NCI-H187 treated with DMSO at 0.1 percent for 48 hours (cell line): ENCODE measurements around the gene IQCH.
A peak's percentile ranks its signal among the peaks of the same experiment; 100 is the strongest.

Experiments used
- DNase-seq: peaks from one replicate; lab custom pipeline; 2025; lab: John Stamatoyannopoulos, UW

IQCH gene

DNA sequence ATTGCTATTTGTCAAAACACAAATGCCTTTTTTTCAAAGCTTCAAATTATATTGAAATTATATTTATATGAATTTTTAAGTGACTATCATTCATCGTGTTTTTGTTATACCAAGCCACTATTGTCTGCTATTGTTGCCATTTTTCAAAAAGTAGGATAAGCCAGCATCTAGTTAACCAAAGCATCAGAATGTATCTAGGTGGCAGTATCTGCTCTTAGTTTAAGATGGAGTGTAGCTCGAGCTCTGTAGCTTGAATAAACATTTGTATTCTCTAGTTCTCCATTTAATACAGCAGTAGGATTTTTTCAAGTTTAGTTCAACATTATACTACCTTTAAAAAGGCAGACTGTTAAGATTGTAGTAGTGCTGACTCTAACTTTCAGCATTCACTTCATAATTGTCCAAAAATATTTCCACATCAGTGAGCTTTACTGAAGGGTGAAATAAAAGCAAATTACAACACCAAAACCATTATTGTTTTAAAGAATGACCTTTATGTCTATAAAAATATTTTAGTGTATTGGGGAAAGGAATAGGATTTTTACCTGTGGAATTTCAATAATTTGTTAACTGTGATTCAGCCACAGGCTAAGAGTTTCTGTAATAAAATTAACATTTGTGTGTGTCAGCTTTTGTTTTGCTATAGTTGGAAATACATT, 246.7 kb downstream of the IQCH start:
- DNase-seq = no peak

DNA sequence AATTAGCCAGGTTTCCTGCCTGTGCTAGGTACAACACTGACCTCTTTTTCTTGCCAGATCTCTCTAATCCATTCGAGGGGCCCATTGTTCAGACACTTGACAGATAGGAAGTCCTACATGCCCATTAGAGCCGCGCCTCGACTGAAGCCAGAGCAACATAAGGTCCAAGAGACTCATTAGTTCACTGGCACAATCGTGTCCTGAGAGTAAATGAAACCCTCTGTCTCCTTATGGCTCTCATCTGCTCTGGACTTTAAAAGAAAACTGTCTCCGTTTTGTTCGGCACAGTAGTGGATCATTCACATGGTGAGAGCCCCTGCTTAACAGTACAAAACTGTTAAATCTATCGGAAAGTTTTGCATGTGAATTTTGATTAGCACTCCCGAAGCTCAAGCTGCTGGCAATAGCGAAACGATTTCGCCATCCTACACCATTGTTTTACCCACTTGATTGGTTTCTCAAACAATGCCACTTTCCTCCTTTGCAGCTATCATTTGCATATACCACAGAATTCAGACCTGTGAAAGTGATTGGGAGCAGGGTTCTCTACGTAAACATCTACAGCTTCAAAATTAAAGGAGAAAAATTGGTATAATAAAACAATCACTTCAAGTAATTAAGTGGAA, 247.4 kb downstream of the IQCH start:
- DNase-seq = no peak

DNA sequence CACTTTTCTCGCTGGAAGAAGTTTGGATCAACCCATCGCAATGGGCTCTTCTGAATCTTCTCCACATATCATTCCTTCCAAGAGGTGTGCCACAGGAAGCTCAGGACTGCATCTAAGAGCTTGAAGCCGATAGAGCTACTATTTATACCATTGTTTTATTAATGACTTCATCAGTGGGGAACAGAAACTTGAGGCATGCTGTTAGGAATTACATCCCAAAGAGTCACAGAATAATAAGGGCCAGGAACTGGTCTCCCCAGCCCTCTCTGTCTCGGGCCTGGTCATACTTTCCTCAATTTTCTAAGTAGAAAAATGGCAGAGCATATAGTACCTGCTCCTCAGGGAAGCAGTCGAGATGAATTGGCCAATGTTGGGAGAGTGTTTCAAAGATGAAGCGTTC, 249.5 kb downstream of the IQCH start:
- DNase-seq = no peak

DNA sequence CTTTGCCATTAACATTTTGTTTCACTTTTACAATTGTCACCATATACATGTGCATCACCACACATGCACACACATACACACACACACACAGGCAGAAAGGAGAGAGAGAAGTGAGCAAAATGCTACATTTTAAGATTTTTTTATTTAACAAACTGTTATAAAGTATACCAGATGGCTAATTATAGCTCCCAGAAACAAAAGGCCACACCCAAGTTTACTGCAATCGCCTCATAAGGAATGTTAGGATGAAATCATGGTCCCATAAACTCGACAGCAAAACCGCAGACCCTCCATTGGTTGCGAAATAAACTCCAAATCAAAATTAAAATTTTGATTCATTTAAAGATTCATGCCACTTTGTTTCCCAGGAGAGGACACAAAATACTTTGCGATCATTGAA, 250.2 kb downstream of the IQCH start:
- DNase-seq = no peak

DNA sequence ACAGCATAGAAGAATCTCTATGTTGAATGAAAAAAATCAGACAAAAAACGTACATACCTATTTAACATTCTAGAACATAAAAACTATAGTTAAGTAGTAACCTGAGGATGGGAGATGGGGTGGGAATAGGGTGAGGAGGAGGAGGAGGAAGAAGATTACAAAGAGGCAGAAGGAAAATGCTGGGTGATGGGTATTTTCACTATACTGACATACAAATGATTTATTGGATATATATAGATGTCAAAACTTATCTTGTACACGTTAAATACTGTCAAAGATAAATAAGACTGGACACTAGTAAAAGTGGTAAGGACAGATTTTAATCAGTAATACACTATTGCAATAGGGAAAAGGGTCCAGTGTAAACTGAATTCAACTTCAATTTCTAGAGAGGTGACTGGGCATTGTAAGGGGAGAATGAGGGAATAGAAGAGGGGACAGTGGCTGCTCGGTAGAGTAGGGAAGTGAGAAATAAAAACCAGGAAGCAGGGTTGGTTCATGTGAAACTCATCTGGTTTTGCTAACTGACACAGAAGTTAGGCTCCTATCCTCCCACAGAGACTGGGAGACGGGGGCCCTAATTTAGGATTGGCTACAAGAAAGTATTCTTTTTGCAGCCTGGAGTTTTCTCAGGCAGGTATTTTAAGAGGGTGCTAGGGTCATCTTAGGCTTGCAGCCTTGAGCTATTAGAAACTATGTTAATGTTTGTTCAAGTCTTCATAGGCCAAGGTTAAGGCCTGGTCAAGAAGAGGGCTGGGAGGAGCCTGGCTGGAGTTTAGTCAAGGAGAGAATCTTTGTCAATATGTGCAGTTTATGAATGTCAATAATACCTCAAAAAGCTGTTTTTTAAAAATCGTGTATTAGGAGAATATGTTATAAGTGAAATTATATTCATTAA, 251.3 kb downstream of the IQCH start:
- no peak for DNase-seq

DNA sequence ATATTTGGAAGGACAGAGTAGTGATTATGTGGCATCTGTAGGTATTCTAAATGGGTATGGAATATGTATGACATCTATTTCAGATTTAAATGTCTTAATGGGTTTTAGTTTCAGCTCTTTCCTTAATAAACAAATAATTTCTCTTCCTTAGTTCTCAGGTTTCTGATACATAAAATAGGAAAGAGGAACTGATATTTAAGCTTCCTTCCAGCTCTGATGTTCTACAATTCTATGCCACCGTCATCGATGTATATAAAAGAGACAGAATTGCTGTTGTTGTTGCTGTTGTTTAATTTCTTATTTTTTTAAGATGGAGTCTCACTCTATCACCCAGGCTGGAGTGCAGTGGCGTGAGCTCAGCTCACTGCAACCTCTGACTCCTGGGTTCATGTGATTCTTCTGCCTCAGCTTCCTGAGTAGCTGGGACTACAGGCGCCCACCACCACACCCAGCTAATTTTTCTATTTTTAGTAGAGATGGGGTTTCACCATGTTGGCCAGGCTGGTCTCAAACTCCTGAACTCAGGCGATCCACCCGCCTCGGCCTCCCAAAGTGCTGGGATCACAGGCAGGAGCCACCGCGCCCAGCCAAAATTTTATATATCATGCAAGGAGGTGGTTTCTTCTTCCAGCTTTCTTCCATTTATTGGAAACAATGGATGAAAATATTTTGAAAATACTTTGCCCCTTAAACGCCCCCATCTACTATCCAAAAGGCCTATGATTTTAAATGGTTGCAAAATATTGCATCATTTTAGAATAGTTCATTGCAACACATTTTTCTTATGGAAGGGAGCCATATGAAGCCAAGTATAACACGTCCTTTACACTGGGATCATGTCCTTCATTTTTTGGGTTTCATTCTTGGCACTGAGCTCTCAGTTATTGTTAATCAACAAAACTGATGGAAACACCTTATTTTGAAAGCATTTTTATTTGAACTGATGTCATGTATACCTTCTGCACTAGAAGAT, 252.5 kb downstream of the IQCH start:
- no peak for DNase-seq

DNA sequence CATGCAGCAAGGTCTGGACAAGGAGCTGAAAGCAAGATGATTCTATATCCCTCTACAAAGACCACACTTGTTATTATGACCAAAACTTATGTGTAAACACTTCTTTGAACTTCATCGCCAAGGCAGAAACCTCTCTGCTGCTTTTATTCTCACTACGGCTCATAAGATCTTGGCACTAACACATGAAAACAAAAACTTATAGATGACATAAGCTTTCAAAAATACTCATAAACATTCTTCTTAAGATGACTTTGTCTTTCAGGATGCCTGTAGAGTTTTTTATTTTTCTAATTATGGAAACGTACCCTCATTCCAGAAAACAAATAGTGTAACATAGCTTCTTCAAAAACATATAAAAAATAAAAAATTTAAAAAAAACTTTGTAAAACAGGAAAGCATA, 253.8 kb downstream of the IQCH start:
- DNase-seq = no peak

DNA sequence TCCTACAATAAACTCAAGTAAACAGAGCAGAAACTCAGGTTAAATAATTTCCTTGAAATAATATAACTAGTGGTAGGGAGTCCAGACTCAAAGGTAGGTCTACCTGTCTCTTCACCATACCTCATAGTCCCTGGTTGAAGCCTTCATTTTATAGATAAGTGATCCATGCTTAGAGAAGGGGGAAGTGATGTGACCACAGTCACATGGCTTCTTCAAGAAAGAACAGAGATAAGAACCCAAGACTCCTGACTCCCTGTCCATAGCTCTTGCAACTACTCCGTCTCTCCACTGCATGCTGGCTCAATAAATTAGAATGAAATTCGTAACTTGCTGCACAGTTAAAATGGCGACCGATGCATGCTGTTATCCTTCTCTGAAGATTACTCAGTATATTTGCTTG, 255.3 kb downstream of the IQCH start:
- no peak for DNase-seq

DNA sequence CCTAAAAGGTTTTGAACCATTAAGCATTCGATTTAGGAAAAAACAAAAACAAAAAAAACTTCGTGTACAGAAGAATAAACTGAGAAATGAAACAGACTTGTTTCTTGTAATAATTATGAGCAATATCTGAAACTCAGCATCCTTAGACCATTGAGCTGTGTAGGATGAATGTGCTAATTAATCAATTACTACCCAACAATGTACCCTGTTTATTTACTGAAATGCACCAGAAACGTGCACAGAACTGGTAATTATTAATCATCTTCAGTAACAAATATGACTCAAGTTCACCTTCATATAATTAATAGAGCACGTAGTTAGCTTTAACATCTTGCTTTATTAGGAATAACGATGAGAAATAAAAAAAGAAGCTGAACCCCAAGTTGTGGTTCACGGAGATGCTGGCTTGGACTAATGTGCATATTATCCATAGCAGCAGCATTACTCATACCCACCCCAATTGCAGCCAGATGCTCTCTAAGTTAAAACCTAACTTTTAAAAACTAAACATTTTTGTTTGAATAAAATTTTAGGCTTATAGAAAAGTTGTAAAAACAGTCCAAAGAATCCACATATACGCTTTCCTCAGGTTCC, 256.1 kb downstream of the IQCH start:
- DNase-seq = no peak

DNA sequence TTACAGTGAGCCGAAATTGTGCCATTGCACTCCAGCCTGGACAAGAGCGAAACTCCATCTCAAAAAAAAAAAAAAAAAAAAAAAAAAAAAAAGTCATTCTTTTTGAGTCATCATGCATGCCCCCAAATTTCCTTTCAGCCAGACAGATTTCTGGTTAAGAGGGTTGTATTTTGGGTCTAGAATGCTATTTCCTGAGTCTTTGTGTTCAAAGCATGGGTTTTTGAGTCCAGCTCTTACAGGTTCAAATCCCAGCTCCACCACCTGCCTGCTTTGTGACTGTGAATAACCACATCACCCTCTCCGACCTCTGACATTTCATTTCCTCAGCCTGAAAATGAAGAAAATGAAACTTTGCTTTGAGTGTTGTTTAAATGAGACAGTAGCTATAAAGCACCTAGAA, 257.0 kb downstream of the IQCH start:
- DNase-seq = no peak

DNA sequence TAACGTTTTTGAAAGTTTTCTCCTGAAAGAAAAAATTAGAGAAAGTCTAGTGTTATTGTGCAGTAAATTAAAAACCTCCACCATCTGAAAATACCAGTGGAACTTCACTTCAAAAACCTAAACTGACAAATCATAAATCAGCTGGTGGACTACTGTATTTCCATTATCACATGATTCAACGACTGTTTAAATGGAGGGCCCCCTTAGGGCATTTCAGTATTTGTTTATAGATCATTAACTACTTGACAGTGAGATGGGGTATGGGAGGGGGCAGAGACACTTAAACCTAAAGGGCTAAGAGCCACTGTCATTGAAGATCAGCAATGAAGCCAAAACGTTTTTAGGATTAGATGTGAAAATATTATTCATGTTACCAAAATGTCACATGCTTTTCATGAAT, 257.6 kb downstream of the IQCH start:
- DNase-seq = peak; percentile 6

DNA sequence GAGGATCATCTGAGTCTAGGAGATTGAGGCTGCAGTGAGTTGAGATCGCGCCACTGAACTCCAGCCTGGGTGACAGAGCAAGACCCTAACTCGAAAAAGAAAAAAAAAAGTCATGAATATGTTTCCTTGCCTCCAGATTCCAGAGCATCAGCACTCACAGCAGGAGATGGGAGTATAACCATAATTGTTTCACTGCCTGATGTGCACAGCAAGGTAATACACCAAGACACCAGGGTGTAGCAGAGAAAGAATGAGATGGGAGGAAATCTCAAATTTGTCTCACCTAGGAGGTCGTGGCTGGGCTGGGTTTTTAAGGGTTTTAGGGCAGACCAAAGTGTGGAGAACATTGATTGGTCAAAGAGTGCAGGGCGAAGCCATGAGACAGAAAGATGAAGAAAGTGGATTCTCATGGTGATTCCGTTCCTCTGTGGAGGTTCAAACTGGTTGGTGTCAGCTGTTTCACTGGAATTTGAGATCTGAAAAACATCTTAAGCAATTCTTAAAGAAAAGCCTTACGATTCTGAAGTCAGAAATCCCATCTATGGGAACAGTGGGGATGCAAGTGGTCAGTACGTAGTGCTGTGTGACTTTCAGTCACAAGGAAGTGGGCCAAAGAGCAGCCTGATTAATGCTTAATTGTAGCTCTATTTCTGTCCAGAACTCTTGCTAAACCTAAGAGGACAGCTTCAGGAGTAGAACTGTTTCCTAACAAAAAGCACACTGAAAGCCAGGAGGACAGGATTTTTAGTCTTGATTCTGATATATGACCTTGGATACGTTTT, 258.5 kb downstream of the IQCH start:
- DNase-seq = no peak

DNA sequence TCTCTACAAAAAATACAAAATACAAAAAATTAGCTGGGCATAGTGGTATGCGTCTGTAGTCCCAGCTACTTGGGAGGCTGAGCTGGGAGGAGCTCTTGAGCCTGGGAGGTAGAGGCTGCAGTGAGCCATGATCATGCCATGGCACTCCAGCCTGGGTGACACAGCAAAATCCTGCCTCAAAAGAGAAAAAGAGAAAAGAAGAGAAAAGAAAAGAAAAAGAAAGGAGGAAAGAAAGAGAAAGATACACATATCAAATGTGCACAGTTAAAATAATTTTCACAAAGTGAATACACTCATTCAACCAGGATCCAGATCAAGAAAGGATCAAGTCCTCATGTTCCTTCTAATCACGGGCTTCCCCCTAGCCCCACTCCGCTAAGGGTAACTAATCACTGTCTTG, 260.5 kb downstream of the IQCH start:
- no peak for DNase-seq

DNA sequence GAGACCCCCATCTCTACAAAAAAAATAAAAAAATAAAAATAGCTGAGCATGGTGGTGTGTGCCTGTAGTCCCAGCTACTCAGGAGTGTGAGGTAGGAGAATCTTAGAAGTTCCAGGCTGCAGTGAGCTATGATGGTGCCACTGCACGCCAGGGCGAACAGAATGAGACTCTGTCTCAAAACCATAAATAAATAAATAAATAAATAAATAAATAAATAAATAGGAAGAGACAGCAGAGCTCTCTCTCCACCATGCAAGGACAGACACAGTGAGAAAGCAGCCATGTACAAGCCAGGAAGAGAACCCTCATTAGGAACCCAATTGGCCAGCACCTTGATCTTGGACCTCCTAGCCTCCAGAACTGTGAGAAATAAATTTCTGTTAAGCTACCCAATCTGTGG, 261.0 kb downstream of the IQCH start:
- no peak for DNase-seq

DNA sequence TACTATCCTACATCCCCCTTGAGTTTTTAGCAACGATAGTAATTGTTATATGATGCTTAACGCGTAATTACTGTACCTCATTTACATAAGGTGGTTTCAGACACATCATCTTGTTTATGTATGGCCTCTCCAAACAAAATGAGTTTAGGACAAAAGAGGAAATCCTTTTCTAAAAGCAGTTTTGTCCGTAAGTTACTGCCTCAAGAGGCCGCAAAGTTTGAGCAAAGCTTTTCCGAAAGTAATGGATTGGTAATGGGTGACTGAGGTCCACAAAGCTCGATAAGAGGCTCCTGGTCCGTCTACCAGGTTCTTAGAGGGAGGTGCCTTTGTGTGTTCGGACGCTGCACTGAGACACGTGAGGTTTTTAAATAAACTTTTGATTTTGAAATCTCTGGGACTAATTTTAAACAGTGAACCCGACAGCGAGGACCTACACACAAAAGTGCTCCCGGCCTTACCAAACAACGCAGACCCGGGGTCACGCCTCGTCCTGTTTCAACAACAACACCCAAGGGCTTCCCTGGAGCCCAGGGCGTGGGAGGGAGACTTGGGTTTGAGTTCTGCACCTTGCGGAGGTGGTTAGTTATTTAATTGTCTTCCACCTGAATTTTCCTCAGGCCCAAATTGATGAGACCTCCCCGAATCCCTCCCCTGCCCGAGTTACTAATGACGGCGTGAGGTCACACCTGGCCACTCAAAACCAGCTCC, 265.9 kb downstream of the IQCH start:
- no peak for DNase-seq

DNA sequence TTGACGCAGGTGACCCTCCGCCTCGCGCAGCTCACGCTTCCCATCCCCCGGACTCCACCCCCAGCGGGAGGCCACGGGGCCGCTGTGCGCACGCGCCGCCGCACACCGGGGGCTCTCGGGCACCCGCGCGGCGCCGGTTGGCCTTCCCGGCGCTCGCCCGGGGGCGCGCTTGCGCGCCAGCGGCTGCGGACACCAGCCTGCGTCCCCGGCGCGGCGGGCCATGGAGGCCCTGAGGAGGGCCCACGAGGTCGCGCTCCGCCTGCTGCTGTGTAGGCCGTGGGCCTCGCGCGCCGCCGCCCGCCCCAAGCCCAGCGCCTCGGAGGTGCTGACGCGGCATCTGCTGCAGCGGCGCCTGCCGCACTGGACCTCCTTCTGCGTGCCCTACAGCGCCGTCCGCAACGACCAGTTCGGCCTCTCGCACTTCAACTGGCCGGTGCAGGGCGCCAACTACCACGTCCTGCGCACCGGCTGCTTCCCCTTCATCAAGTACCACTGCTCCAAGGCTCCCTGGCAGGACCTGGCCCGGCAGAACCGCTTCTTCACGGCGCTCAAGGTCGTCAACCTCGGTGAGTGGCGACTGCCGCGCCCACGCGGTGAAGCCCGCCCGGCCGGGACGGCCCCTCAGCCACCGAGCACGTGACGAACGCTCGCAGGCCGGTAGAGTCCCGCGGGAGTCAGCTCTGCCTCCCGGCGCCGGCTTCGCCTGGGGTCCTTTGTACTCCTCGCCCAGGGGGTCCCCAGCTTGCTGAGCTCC, 266.6 kb downstream of the IQCH start, which contains the start of gene C15orf61:
C15orf61 (plus strand) TSS at position 103 of the 754 bp plus-strand sequence; CDS start at position 221, 118 bp downstream.
- no peak for DNase-seq

DNA sequence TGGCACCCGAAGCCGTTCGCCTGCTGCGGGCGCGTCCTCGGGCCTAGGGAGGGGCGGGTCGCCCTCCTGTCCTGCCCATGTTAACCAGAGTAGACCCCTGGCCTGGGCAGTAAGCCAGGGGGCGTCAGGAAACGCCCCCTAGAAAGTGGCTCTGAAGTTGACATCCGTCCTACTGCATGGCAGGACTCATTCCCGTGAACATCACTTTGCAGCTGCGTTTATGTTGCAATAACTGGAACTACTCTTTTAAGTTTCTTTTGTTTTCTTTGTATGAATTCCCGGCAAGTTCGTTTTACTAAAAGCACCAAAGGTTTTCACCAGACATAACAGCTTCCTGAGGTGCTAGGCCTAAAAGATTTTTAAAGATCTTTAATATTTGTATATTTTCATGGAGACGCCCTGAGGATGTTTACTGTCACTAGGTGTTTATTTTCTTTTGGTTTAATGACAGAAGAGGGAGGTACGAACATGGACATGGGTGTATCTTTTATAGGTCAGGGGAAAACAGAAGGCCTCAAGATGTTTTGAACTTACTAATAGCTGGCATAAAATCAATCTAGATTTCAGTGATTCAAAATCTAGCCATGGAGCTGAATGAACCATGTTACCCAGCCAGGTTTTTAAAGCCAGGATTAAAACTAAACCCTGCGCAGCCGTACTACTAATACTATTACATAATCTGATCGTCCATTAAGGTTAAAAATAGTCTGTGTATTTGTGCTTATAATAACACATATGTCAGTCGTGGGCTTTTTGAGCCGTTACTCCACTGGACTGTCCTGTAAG, 267.4 kb downstream of the IQCH start:
- DNase-seq = no peak

DNA sequence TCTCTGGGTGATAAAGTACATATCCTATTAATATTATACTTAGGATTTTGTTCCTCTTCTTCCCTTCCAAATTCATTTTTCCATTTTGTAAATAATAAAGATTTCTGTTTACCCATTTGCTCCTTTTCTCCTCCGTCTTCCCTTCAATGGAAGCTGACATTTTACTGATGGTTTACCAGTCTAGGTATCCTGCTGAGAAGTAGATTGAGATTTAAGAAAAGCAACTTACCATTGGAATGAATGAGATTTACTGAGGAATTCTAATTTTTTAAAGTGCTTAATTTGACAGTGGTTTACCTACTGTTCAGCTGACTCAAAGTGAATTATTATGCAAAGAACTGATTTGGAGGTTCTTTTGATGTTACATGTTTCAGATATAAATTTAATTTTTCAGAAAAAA, 268.7 kb downstream of the IQCH start:
- DNase-seq = no peak
